ENCODE results near the gene MAML2. TPM values are rescaled to one million over a fixed set of nuclear protein-coding genes. Genes with fewer than 3 reads are reported as not detected.
A peak's percentile ranks its signal among the peaks of the same experiment; 100 is the strongest.

The MAML2 gene
- total and polyA plus RNA-seq, 2 of the 13 experiments (the other 11 are each of a cell fraction or from before 2014, with no cell fraction given) = 2.3 to 25.9 TPM

- TF ChIP-seq AHDC1 (CRISPR knock-in tag; IDR thresholded peaks at IDR 0.05; ENCODE audit: borderline replicate concordance) = no peak
- no peak for TF ChIP-seq ZNF597 (CRISPR knock-in tag; IDR thresholded peaks at IDR 0.05)
- TF ChIP-seq CHCHD3 (CRISPR knock-in tag; IDR thresholded peaks at IDR 0.05) = no peak
- no peak for TF ChIP-seq SRSF4 (IDR thresholded peaks at IDR 0.05; ENCODE audit: low read depth, low read length, poor library complexity, severe bottlenecking)
- TF ChIP-seq ZFP36L2 (CRISPR knock-in tag; IDR thresholded peaks at IDR 0.05) = no peak
- no peak for TF ChIP-seq FUBP1 (CRISPR knock-in tag; IDR thresholded peaks at IDR 0.05; ENCODE audit: borderline replicate concordance)
- TF ChIP-seq ZNF367 (CRISPR knock-in tag; IDR thresholded peaks at IDR 0.05; ENCODE audit: borderline replicate concordance) = no peak
- no peak for TF ChIP-seq ZSCAN9 (CRISPR knock-in tag; IDR thresholded peaks at IDR 0.05; ENCODE audit: borderline replicate concordance)
- TF ChIP-seq TBX3 (IDR thresholded peaks at IDR 0.05; ENCODE audit: borderline replicate concordance) = no peak
- TF ChIP-seq FOXO4 (CRISPR knock-in tag; conservative IDR thresholded peaks at IDR 0.05) = 0 out of 2 replicates have a peak, but pooled peaks have one; percentile 74
- peak; percentile 79 for TF ChIP-seq PAXIP1 (CRISPR knock-in tag; conservative IDR thresholded peaks at IDR 0.05)
- peak; percentile 38; the same call in 1 of the 2 replicates for TF ChIP-seq POGZ (CRISPR knock-in tag; IDR thresholded peaks at IDR 0.05)
- peak; percentile 31; the same call in 1 of the 2 replicates for TF ChIP-seq NR2F6 (IDR thresholded peaks at IDR 0.05)
- no peak for TF ChIP-seq NR2F6 (CRISPR knock-in tag; IDR thresholded peaks at IDR 0.05)
Measured at GRCh38 chr11:96050435-96051182, 292.4 kb downstream of the MAML2 start (continued).
